Natural killer cell (primary cell): ENCODE results near the gene DNAH3. TPM values are rescaled to one million over a fixed set of nuclear protein-coding genes. Genes with fewer than 3 reads are reported as not detected.
A peak's percentile ranks its signal among the peaks of the same experiment; 100 is the strongest.

Experiments
- ATAC-seq, 3 donors: fragments of 150-1000 bp in 2 of 3; fragments of 200-7000 bp in 1 of 3; cut with Tn5 transposase; 1 replicate in 1 of 3; 2 replicates in 2 of 3; pipeline ENCODE4 v1.10.0; 2021; ENCODE audit warnings: mild to moderate bottlenecking in 2 of 3, moderate library complexity in 2 of 3
- DNase-seq, 2 donors: peaks; one replicate each; pipeline versions ENCODE4 v3.0.0 to v3.0.0-alpha.2; 2013 to 2021; ENCODE audit warnings: mixed read lengths in 1 of 2
- H3K27ac ChIP-seq: one replicate; pipeline ENCODE4 v1.5.1; 2013; ENCODE audit warnings: mild to moderate bottlenecking, low read length
- H3K27me3 ChIP-seq: one replicate; pipeline ENCODE4 v1.6.1; 2013; ENCODE audit warnings: low read length; ENCODE audit not compliant: control insufficient read depth, insufficient read depth
- H3K36me3 ChIP-seq: one replicate; pipeline ENCODE4 v1.6.1; 2013; ENCODE audit warnings: low read length; ENCODE audit not compliant: control insufficient read depth, insufficient read depth
- H3K4me1 ChIP-seq: one replicate; pipeline ENCODE4 v1.6.1; 2013; ENCODE audit warnings: low read length; ENCODE audit not compliant: control insufficient read depth, insufficient read depth
- H3K4me3 ChIP-seq: one replicate; pipeline ENCODE4 v1.5.1; 2013; ENCODE audit warnings: low read length
- H3K9me3 ChIP-seq: one replicate; pipeline ENCODE4 v1.6.1; 2013; ENCODE audit warnings: low read length; ENCODE audit not compliant: control insufficient read depth, insufficient read depth
- H3K27ac Mint-ChIP-seq, 2 donors: one replicate each; pipeline ENCODE4 v1.8.0; 2022; ENCODE audit warnings: mild to moderate bottlenecking in 2 of 2, mixed read lengths in 2 of 2, moderate library complexity in 1 of 2
- H3K27me3 Mint-ChIP-seq, 2 donors: one replicate each; pipeline ENCODE4 v1.8.0; 2022; ENCODE audit warnings: low read depth in 2 of 2, mixed read lengths in 2 of 2
- H3K36me3 Mint-ChIP-seq: one replicate; pipeline ENCODE4 v1.8.0; 2022; ENCODE audit warnings: mixed read lengths
- H3K4me1 Mint-ChIP-seq, 2 donors: one replicate each; pipeline ENCODE4 v1.8.0; 2022; ENCODE audit warnings: mixed read lengths in 2 of 2
- H3K4me3 Mint-ChIP-seq: one replicate; pipeline ENCODE4 v1.8.0; 2022; ENCODE audit warnings: mild to moderate bottlenecking, moderate library complexity, mixed read lengths
- H3K9me3 Mint-ChIP-seq, 2 donors: one replicate each; pipeline ENCODE4 v1.8.0; 2022; ENCODE audit warnings: mixed read lengths in 2 of 2
- WGBS: methylation state at CpG from one replicate; pipeline ENCODE4 v1.1.7; 2013; ENCODE audit warnings: missing lambda C conversion rate; ENCODE audit not compliant: insufficient coverage; 5-methylcytosine and 5-hydroxymethylcytosine counted together
- intact Hi-C: fragments of 100-400 bp; cut with micrococcal nuclease; formaldehyde crosslinking; loops from one replicate; pipeline ENCODE4 v1.14.2; 2022
- total RNA-seq, 4 donors: library from RNA; stranded (reverse); fragments of 120-200 nt in 1 of 4; gene quantifications; one replicate each; pipeline versions ENCODE4 v1.2.3 to v1.2.4, GENCODE V29; 2013 to 2022
- TF ChIP-seq, protein P1 (sequence below): fragments of 200-600 bp; IDR thresholded peaks from one replicate; pipeline ENCODE4 v1.8.0; 2022; ENCODE audit warnings: antibody characterized with exemption

DNAH3 gene
- total RNA-seq, 3 donors from 2014 or later (not counting 1 experiment from before 2014, with no cell fraction given) = not detected

DNA sequence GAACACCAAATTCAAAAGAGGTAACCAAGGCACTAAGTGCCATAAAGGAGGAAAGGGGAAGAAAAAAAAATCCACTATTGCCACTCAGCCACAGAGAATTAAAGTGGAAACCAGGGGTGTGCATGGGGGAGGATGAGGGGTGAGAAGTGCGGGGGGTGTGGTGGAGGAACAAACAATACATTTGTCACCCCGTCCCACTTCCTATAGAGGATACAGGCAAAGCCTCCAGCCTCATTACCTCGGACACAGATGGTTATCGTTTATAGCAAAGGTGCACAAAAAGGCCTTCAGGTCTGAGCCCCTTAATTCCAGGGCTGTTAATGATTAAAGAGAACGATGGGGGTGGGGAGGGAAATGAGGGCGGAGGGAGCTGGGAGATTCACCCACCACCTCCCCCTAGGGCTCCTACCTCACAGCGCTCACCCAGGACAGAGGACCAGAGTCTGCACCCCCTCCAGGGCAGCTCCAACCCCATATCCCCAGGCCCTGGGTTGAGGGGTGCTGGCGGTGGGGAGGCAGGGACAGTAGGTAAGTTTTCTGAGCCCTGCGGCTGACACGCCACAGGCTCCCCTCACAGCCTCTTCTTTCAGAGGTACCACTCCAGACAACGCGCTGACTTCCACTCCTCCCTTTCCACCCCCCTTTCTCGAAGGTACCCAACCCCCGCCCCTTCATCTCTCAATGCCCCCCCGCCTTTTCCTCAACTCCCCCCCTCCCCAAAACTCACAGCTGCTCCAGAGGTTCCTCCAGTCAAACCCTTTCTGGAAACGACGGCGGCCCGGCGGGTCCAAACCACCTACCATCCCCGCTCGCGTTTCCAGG, 251.0 kb downstream of the DNAH3 start:
- peak overlapping the region; percentile 92 to 96 for H3K27ac Mint-ChIP-seq
- H3K9me3 Mint-ChIP-seq = no peaks in the 10 kb centered on the region
- WGBS = 0% methylated on average over 15 of the region's 23 CpGs
- H3K27ac ChIP-seq = peak overlapping the region; percentile 94
- H3K27me3 Mint-ChIP-seq = no peaks in the 10 kb centered on the region
- intact Hi-C loops = loop anchor here (2.0 kb wide), 1 partner anchor 159 kb away; the partner anchor contains the start of gene THUMPD1
- H3K9me3 ChIP-seq = no peaks in the 10 kb centered on the region
- peak overlapping the region; percentile 74 for H3K4me3 ChIP-seq
- peaks cover 7% of the 10 kb centered on the region for H3K36me3 ChIP-seq
- peaks cover 31% of the 10 kb centered on the region for H3K4me1 ChIP-seq
- ATAC-seq (peak in 2 of 3 donors; percentile 3 to 5), DNase-seq (peak in 1 of 2 donors; percentile 31)
- H3K27me3 ChIP-seq = no peaks in the 10 kb centered on the region
- peaks cover 63% of the 10 kb centered on the region in 2 donors for H3K4me1 Mint-ChIP-seq
- TF ChIP-seq, protein P1, sequence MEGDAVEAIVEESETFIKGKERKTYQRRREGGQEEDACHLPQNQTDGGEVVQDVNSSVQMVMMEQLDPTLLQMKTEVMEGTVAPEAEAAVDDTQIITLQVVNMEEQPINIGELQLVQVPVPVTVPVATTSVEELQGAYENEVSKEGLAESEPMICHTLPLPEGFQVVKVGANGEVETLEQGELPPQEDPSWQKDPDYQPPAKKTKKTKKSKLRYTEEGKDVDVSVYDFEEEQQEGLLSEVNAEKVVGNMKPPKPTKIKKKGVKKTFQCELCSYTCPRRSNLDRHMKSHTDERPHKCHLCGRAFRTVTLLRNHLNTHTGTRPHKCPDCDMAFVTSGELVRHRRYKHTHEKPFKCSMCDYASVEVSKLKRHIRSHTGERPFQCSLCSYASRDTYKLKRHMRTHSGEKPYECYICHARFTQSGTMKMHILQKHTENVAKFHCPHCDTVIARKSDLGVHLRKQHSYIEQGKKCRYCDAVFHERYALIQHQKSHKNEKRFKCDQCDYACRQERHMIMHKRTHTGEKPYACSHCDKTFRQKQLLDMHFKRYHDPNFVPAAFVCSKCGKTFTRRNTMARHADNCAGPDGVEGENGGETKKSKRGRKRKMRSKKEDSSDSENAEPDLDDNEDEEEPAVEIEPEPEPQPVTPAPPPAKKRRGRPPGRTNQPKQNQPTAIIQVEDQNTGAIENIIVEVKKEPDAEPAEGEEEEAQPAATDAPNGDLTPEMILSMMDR = no peak
- H3K4me3 Mint-ChIP-seq = peak overlapping the region; percentile 94
- H3K36me3 Mint-ChIP-seq = no peaks in the 10 kb centered on the region

DNA sequence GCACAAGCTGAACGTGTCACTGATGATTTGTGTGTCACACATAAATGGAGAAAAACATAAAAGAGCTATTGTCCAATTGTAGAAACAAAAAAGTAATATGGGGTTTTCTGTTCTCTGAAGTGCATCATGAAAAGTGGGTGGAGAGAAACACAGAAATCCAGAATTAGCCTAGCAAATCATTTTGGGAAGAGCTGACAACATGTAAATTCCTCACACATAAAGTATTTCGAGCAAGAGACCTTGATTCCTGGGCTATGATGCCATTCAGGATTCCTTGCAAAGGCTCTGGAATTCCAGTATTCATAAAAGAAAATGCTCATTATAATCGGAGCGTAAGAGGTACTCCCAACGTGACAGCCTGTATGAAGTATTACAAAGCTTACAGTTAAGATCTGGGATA, 251.6 kb downstream of the DNAH3 start:
- WGBS = 59% methylated on average over 5 of the region's 5 CpGs
- intact Hi-C loops = no loop called here
- H3K27ac ChIP-seq = peak overlapping the region; percentile 94
- H3K27me3 ChIP-seq = no peaks in the 10 kb centered on the region
- TF ChIP-seq, protein P1 = no peak
- Mint-ChIP-seq H3K27ac (peak overlapping the region; percentile 92 to 96), H3K36me3 (no peaks in the 10 kb centered on the region), H3K27me3 (no peaks in the 10 kb centered on the region), H3K4me1 (peaks cover 57% of the 10 kb centered on the region in 2 donors), H3K4me3 (peak overlapping the region; percentile 94), H3K9me3 (no peaks in the 10 kb centered on the region)
- DNase-seq = no peak
- no peaks in the 10 kb centered on the region for H3K9me3 ChIP-seq
- peaks cover 31% of the 10 kb centered on the region for H3K4me1 ChIP-seq
- peaks cover 11% of the 10 kb centered on the region for H3K36me3 ChIP-seq
- H3K4me3 ChIP-seq = no peak overlapping the region
- ATAC-seq = no peak

DNA sequence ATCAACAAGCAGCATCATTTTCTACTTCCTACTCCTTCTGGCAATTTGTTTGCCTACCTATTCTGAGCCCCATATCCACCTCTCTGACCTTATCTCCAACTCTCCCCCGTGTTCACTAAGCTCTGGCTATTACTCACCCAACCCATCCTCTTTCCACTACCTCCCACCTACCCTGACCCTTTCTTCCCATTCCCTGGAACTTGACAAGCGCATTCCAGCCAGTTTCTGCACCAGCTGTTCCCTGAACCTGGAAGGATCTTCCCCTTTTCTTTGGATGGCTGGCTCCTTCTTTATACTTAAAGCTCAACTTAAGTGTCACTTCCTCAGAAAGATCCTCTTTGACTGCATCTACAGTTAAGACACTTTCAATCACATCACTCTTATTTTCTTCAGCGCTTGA, 252.7 kb downstream of the DNAH3 start:
- no peak for DNase-seq
- Mint-ChIP-seq H3K4me1 (peaks cover 47 to 53% of the 10 kb centered on the region in 2 donors), H3K4me3 (peak overlapping the region; percentile 31)

More for the DNA sequence above, 252.7 kb downstream of the DNAH3 start:
- intact Hi-C loops = no loop called here
- TF ChIP-seq, protein P1 = no peak
- H3K4me3 ChIP-seq = no peak overlapping the region
- no peak for ATAC-seq
- H3K9me3 ChIP-seq = no peaks in the 10 kb centered on the region
- H3K36me3 ChIP-seq = peaks cover 11% of the 10 kb centered on the region
- no peaks in the 10 kb centered on the region for H3K27me3 Mint-ChIP-seq
- H3K27ac Mint-ChIP-seq = peak overlapping the region; percentile 92 to 96
- no peak overlapping the region for H3K27ac ChIP-seq
- no peaks in the 10 kb centered on the region for H3K9me3 Mint-ChIP-seq
- 83% methylated on average over 2 of the region's 3 CpGs for WGBS
- no peaks in the 10 kb centered on the region for H3K27me3 ChIP-seq
- peaks cover 21% of the 10 kb centered on the region for H3K4me1 ChIP-seq
- H3K36me3 Mint-ChIP-seq = no peaks in the 10 kb centered on the region
